Measurements from ENCODE around the gene CRYBB2. TPM values are rescaled to one million over a fixed set of nuclear protein-coding genes. Genes with fewer than 3 reads are reported as not detected.

CRYBB2 gene
- total RNA-seq, 2 donors from 2014 or later = 0.51 TPM; not detected in 1

- Mint-ChIP-seq H3K9me3 (peaks cover 0 to 8% of the 10 kb centered on the region in 2 donors), H3K4me3 (no peak overlapping the region), H3K4me1 (ENCODE audit: low read depth) (no peaks in the 10 kb centered on the region), H3K27me3 (ENCODE audit: low read depth) (no peaks in the 10 kb centered on the region), H3K27ac (no peak overlapping the region), H3K36me3 (ENCODE audit: insufficient read depth in 2 of 2) (peaks cover 0 to 8% of the 10 kb centered on the region in 2 donors)
- ATAC-seq (replicated peaks in 1 of 2) (no peak), DNase-seq (no peak)
Measured at GRCh38 chr22:25183949-25184619, 35.4 kb upstream of the CRYBB2 start.

- Mint-ChIP-seq H3K27ac (no peak overlapping the region), H3K4me1 (ENCODE audit: low read depth) (no peaks in the 10 kb centered on the region), H3K9me3 (no peaks in the 10 kb centered on the region), H3K36me3 (ENCODE audit: insufficient read depth in 2 of 2) (no peaks in the 10 kb centered on the region), H3K27me3 (ENCODE audit: low read depth) (no peaks in the 10 kb centered on the region), H3K4me3 (no peak overlapping the region)
- ATAC-seq (replicated peaks in 1 of 2) = no peak
- DNase-seq = no peak
Measured at GRCh38 chr22:25186140-25186539, 33.3 kb upstream of the CRYBB2 start.

- H3K4me1 Mint-ChIP-seq (ENCODE audit: low read depth) = no peaks in the 10 kb centered on the region
- ATAC-seq (replicated peaks in 1 of 2) (no peak), DNase-seq (no peak)
- no peaks in the 10 kb centered on the region for H3K36me3 Mint-ChIP-seq (ENCODE audit: insufficient read depth in 2 of 2)
- no peaks in the 10 kb centered on the region for H3K27me3 Mint-ChIP-seq (ENCODE audit: low read depth)
- H3K9me3 Mint-ChIP-seq = no peaks in the 10 kb centered on the region
- no peak overlapping the region for H3K4me3 Mint-ChIP-seq
- no peak overlapping the region for H3K27ac Mint-ChIP-seq
Measured at GRCh38 chr22:25187469-25187868, 32.0 kb upstream of the CRYBB2 start.

- Mint-ChIP-seq H3K4me1 (ENCODE audit: low read depth) (no peaks in the 10 kb centered on the region), H3K4me3 (no peak overlapping the region), H3K36me3 (ENCODE audit: insufficient read depth in 2 of 2) (no peaks in the 10 kb centered on the region), H3K27ac (no peak overlapping the region), H3K27me3 (ENCODE audit: low read depth) (no peaks in the 10 kb centered on the region), H3K9me3 (no peaks in the 10 kb centered on the region)
- no peak for ATAC-seq (replicated peaks in 1 of 2)
- no peak for DNase-seq
Measured at GRCh38 chr22:25192406-25192805, 27.0 kb upstream of the CRYBB2 start.

- no peak for DNase-seq
- Mint-ChIP-seq H3K27me3 (ENCODE audit: low read depth) (no peaks in the 10 kb centered on the region), H3K4me3 (no peak overlapping the region), H3K27ac (no peak overlapping the region), H3K4me1 (ENCODE audit: low read depth) (no peaks in the 10 kb centered on the region), H3K36me3 (ENCODE audit: insufficient read depth in 2 of 2) (no peaks in the 10 kb centered on the region), H3K9me3 (no peaks in the 10 kb centered on the region)
- no peak for ATAC-seq (replicated peaks in 1 of 2)
Measured at GRCh38 chr22:25193130-25193529, 26.3 kb upstream of the CRYBB2 start.

GRCh38 chr22:25193548-25193947 lies 25.9 kb upstream of the CRYBB2 start:
- H3K4me3 Mint-ChIP-seq = no peak overlapping the region
- H3K4me1 Mint-ChIP-seq (ENCODE audit: low read depth) = no peaks in the 10 kb centered on the region
- no peak overlapping the region for H3K27ac Mint-ChIP-seq
- no peaks in the 10 kb centered on the region for H3K36me3 Mint-ChIP-seq (ENCODE audit: insufficient read depth in 2 of 2)
- no peaks in the 10 kb centered on the region for H3K9me3 Mint-ChIP-seq
- H3K27me3 Mint-ChIP-seq (ENCODE audit: low read depth) = no peaks in the 10 kb centered on the region
- ATAC-seq (replicated peaks in 1 of 2) (no peak), DNase-seq (no peak)

- Mint-ChIP-seq H3K27me3 (ENCODE audit: low read depth) (no peaks in the 10 kb centered on the region), H3K36me3 (ENCODE audit: insufficient read depth in 2 of 2) (no peaks in the 10 kb centered on the region), H3K9me3 (no peaks in the 10 kb centered on the region), H3K4me1 (ENCODE audit: low read depth) (no peaks in the 10 kb centered on the region), H3K27ac (no peak overlapping the region), H3K4me3 (no peak overlapping the region)
- ATAC-seq (replicated peaks in 1 of 2) (no peak), DNase-seq (no peak)
Measured at GRCh38 chr22:25196326-25196725, 23.1 kb upstream of the CRYBB2 start.

GRCh38 chr22:25197340-25197739 lies 22.1 kb upstream of the CRYBB2 start:
- no peaks in the 10 kb centered on the region for H3K9me3 Mint-ChIP-seq
- DNase-seq = no peak
- H3K4me3 Mint-ChIP-seq = no peak overlapping the region
- H3K36me3 Mint-ChIP-seq (ENCODE audit: insufficient read depth in 2 of 2) = no peaks in the 10 kb centered on the region
- no peak overlapping the region for H3K27ac Mint-ChIP-seq
- H3K4me1 Mint-ChIP-seq (ENCODE audit: low read depth) = peaks cover 4% of the 10 kb centered on the region
- no peaks in the 10 kb centered on the region for H3K27me3 Mint-ChIP-seq (ENCODE audit: low read depth)
- no peak for ATAC-seq (replicated peaks in 1 of 2)

- Mint-ChIP-seq H3K36me3 (ENCODE audit: insufficient read depth in 2 of 2) (no peaks in the 10 kb centered on the region), H3K4me1 (ENCODE audit: low read depth) (peaks cover 5% of the 10 kb centered on the region), H3K27ac (no peak within 1 kb of the TSS), H3K27me3 (ENCODE audit: low read depth) (no peaks in the 10 kb centered on the region), H3K4me3 (no peak within 1 kb of the TSS), H3K9me3 (no peaks in the 10 kb centered on the region)
- ATAC-seq (replicated peaks in 1 of 2) (no peak), DNase-seq (no peak)
Measured at GRCh38 chr22:25199731-25200520, 19.5 kb upstream of the CRYBB2 start, which contains the start of gene CRYBB3. TSS of gene CRYBB3 (plus strand) at chr22:25199858. CDS start at chr22:25201397, 1,539 bp downstream.

- no peak overlapping the region for H3K4me3 Mint-ChIP-seq
- ATAC-seq (replicated peaks in 1 of 2) (no peak), DNase-seq (no peak)
- no peak overlapping the region for H3K27ac Mint-ChIP-seq
- H3K9me3 Mint-ChIP-seq = no peaks in the 10 kb centered on the region
- no peaks in the 10 kb centered on the region for H3K27me3 Mint-ChIP-seq (ENCODE audit: low read depth)
- H3K4me1 Mint-ChIP-seq (ENCODE audit: low read depth) = peaks cover 5% of the 10 kb centered on the region
- H3K36me3 Mint-ChIP-seq (ENCODE audit: insufficient read depth in 2 of 2) = no peaks in the 10 kb centered on the region
Measured at GRCh38 chr22:25200967-25201366, 18.5 kb upstream of the CRYBB2 start.

- Mint-ChIP-seq H3K4me3 (no peak overlapping the region), H3K4me1 (ENCODE audit: low read depth) (peaks cover 5% of the 10 kb centered on the region), H3K9me3 (no peaks in the 10 kb centered on the region), H3K27ac (no peak overlapping the region), H3K36me3 (ENCODE audit: insufficient read depth in 2 of 2) (no peaks in the 10 kb centered on the region), H3K27me3 (ENCODE audit: low read depth) (no peaks in the 10 kb centered on the region)
- DNase-seq (no peak), ATAC-seq (replicated peaks in 1 of 2) (no peak)
Measured at GRCh38 chr22:25201557-25202273, 17.7 kb upstream of the CRYBB2 start.

- no peak overlapping the region for H3K4me3 Mint-ChIP-seq
- peaks cover 5% of the 10 kb centered on the region for H3K4me1 Mint-ChIP-seq (ENCODE audit: low read depth)
- DNase-seq (peak; percentile 55 to 67), ATAC-seq (replicated peaks in 1 of 2) (peak; percentile 34 to 47)
- no peaks in the 10 kb centered on the region for H3K27me3 Mint-ChIP-seq (ENCODE audit: low read depth)
- H3K9me3 Mint-ChIP-seq = no peaks in the 10 kb centered on the region
- no peak overlapping the region for H3K27ac Mint-ChIP-seq
- H3K36me3 Mint-ChIP-seq (ENCODE audit: insufficient read depth in 2 of 2) = no peaks in the 10 kb centered on the region
Measured at GRCh38 chr22:25202290-25202921, 17.0 kb upstream of the CRYBB2 start.

GRCh38 chr22:25203082-25203481 lies 16.4 kb upstream of the CRYBB2 start:
- peaks cover 5% of the 10 kb centered on the region for H3K4me1 Mint-ChIP-seq (ENCODE audit: low read depth)
- H3K4me3 Mint-ChIP-seq = no peak overlapping the region
- ATAC-seq (replicated peaks in 1 of 2) = no peak
- no peak overlapping the region for H3K27ac Mint-ChIP-seq
- no peaks in the 10 kb centered on the region for H3K9me3 Mint-ChIP-seq
- H3K27me3 Mint-ChIP-seq (ENCODE audit: low read depth) = no peaks in the 10 kb centered on the region
- no peak for DNase-seq
- H3K36me3 Mint-ChIP-seq (ENCODE audit: insufficient read depth in 2 of 2) = no peaks in the 10 kb centered on the region

All from activated T-cell treated with anti-CD3 and anti-CD28 coated beads, Interleukin-2, amount 50 U/mL, for 72 hours (primary cell).